Measurements from ENCODE around the gene ITGB2. TPM values are rescaled to one million over a fixed set of nuclear protein-coding genes. Genes with fewer than 3 reads are reported as not detected.
A peak's percentile ranks its signal among the peaks of the same experiment; 100 is the strongest.
"Not testable (repeated sequence)": the region's sequence is repeated elsewhere in the genome, so short reads cannot be mapped to it uniquely, and the experiment has no call there.

Gene ITGB2
- polyA plus RNA-seq, 1 donor: 11.2 TPM

GRCh38 chr21:44884097-44884496, 36.6 kb downstream of the ITGB2 start:
- no peak for DNase-seq (ENCODE audit: low read depth)

- DNase-seq (ENCODE audit: low read depth): no peak
Measured at GRCh38 chr21:44883250-44883649, 37.4 kb downstream of the ITGB2 start.

DNA sequence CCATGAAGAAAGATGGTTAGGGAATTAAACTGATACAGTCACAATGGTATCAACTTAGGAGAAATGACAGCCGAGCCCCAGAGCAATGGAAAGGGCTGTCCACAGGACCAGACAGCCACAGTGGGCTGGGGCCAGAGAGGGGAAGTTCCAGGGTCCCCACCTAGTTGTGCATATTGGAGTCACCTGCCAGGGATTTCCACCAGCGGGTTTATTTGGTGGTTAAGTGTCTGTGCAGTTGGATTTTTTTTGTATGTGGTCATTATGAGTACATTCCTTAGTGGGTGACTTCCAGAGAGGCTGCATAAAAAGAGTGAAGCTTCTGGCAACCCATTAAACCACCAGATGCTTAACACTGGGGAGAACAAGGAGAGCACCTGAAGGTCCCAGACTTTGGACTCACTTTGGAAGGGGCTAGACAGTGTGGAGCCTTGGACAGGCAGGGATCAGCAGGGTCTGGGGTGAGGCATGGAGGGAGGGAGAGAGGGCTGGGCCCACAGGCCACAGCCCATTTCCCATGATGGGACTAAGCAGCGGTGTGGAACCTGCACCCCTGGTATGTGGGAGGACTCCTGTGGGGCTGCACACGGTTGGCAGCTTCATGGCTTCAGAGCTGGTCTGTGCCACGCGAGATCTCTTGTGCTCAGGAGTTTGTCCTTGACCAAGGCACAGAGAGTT, 39.4 kb downstream of the ITGB2 start:
- no peak for DNase-seq (ENCODE audit: low read depth)

DNA sequence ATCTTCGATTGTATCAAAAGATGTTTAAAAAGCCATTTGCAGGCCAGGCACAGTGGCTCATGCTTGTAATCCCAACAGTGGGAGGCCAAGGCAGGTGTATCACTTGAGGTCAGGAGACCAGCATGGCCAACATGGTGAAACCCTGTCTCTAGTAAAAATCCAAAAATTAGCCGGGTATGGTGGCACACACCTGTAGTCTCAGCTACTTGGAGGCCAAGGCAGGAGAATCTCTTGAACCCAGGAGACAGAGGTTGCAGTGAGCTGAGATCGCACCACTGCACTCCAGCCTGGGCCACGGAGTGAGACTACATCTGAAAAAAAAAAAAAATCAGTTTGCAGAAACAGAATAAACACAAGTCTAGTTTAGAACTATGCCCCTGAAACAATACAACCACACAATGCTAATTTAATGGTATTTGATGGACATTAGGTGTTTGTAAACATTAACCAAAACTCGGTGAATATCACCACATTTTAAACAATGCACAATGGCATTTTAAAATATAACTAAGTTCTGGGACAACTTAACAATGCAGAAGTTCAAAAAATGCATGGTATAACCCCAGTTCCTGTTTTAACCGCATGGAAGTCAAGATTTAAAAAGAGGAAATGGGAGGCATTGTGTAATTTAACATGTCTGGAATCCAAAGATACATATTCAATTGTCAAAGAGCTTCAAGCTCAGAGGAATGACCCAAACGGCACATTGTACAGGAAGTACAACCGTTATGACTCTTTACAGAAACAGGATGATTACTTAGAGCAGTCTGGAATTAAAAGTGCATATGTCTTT, 40.1 kb downstream of the ITGB2 start:
- DNase-seq (ENCODE audit: low read depth): no peak

DNA sequence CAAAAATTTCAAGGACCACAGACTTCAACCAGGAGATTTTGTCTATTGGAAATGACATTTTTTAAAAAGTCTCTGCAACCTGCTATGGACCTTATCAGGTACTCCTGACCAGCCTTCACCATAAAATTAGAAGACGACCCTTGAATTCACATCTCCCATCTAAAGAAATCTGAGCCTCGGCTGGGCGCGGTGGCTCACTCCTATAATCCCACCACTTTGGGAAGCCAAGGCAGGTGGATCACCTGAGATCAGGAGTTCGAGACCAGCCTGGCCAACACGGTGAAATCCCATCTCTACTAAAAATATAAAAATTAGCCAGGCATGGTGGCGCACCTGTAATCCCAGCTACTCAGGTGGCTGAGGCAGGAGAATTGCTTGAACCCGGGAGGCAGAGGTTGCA, 41.5 kb downstream of the ITGB2 start:
- DNase-seq (ENCODE audit: low read depth): not testable (repeated sequence)

GRCh38 chr21:44878053-44878982, 42.4 kb downstream of the ITGB2 start:
- DNase-seq (ENCODE audit: low read depth): no peak

DNA sequence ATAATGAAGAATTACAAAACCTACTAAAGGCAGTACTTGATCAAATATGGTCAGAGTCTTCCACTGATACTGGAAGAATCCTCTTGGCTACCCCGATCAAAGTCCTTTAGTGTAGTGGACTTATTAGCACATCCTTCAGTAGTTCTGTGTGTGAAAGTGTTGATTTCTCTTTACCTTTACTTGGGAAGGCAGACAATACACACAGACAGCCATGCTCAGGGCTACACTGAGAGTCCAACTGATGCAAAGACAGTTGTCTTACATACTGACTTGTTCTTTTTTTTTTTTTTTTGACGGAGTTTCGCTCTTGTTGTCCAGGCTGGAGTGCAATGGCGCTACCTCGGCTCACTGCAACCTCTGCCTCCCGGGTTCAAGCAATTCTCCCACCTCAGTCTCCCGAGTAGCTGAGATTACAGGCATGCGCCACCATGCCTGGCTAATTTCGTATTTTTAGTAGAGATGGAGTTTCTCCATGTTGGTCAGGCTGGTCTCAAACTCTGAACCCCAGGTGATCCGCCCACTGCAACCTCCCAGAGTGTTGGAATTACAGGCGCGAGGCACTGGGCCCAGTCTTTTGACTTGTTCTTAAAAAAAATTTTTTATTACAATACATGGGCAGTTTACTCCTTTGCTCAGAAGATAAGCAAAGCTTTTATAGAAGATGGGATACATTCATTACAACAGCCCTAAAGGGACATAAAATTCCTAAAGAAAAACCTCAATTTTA, 43.7 kb downstream of the ITGB2 start:
- no peak for DNase-seq (ENCODE audit: low read depth)

DNA sequence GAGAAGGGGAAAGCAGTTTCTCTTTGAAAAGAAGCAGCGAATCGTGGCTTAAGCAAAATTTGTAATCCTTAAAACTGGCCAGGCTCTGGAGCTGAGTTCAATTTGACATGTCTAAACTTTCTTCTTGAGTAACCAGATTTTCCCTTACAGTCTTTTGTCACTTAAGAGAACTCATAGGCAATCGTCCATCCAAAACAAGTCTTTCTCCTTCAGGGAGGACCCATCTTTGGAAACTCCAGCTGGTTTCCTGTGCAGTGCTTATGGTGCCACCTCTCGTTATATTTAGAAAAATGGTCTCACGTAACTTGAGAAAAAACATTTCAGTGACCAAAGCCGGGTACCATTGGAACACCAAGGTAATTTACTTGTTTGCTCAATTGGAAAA, 45.4 kb downstream of the ITGB2 start:
- DNase-seq (ENCODE audit: low read depth): no peak

- no peak for DNase-seq (ENCODE audit: low read depth)
Measured at GRCh38 chr21:44874497-44875315, 46.0 kb downstream of the ITGB2 start.

- DNase-seq (ENCODE audit: low read depth): no peak
Measured at GRCh38 chr21:44874240-44874496, 46.5 kb downstream of the ITGB2 start.

- peak; percentile 92 for DNase-seq (ENCODE audit: low read depth)
Measured at GRCh38 chr21:44873356-44874239, 47.1 kb downstream of the ITGB2 start, which contains the start of gene PTTG1IP. Gene PTTG1IP, minus strand, starts transcription at chr21:44873690. Its CDS starts 74 bp downstream, at chr21:44873616.

- no peak for DNase-seq (ENCODE audit: low read depth)
Measured at GRCh38 chr21:44872649-44873355, 47.9 kb downstream of the ITGB2 start.

GRCh38 chr21:44872323-44872648, 48.4 kb downstream of the ITGB2 start:
- DNase-seq (ENCODE audit: low read depth): no peak

- no peak for DNase-seq (ENCODE audit: low read depth)
Measured at GRCh38 chr21:44871576-44872269, 49.0 kb downstream of the ITGB2 start.

GRCh38 chr21:44870748-44871495, 49.8 kb downstream of the ITGB2 start:
- no peak for DNase-seq (ENCODE audit: low read depth)

DNA sequence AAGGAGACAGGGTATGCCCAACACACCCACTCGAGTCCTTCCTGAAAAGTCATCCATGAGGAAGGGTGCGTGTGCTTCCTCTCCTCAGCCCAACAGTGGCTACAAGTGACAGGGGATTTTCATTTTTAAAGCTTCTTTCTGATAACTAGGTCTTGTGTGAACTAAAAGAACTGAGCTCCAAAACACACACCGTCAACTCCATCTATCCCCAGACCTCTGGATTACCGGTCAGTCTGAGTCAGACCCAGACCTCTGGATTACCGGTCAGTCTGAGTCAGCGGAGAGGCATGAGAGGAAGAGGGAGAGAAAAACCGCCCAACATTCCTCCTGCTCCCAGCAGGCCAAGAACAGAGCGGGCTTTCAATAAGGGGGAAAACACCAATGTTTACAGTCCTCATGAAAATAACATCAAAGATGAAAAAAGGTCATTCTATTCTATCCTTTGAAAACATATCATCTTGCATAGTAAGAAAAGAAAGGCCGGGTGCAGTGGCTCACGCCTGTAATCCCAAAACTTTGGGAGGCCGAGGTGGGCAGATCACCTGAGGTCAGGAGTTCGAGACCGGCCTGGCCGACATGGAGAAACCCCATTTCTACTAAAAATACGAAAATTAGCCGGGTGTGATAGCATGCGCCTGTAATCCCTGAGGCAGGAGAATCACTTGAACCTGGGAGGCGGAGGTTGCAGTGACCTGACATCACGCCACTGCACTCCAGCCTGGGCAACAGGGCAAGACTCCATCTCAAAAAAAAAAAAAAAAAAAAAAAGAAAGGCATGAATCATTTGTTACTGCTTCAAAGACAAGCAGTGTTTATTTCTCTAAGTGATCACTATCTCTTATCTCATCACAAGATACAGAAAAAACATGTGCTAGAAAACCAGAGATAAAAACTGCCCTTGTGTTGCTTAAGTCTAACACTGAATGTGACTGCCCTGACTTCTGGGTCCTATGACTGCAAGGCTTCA, 50.6 kb downstream of the ITGB2 start:
- DNase-seq (ENCODE audit: low read depth): no peak

DNA sequence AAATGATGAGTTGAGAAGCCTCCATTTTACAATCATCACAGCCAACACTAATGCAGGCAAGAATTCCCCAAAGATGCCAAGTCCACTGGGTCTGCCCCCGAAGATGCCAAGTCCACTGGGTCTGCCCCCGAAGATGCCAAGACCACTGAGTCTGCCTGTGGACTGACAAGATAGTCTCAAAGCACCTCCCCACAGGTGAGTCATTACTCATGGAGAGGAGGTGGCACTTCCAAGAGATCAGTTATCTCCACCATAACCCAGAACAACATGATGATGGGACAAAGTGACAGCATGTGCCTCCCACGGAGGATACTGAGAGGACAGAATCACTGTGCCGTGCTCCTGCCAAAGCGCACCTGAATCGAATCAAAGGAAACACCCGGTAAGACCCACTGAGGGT, 52.0 kb downstream of the ITGB2 start:
- no peak for DNase-seq (ENCODE audit: low read depth)
